IPS DF 19.7 (cell line): ENCODE data around the gene CDRT4.
"Not testable (repeated sequence)": the region's sequence is repeated elsewhere in the genome, so short reads cannot be mapped to it uniquely, and the experiment has no call there.

ENCODE experiments used
- DNase-seq: peaks from one replicate; pipeline ENCODE4 v3.0.0-alpha.2; 2013; ENCODE audit warnings: low read depth, low spot score

CDRT4 gene

GRCh38 chr17:15467592-15467991, at the start of gene CDRT4:
Gene CDRT4 (minus strand): TSS chr17:15467621. CDS start chr17:15440238, 27,383 bp downstream.
- DNase-seq: no peak

DNA sequence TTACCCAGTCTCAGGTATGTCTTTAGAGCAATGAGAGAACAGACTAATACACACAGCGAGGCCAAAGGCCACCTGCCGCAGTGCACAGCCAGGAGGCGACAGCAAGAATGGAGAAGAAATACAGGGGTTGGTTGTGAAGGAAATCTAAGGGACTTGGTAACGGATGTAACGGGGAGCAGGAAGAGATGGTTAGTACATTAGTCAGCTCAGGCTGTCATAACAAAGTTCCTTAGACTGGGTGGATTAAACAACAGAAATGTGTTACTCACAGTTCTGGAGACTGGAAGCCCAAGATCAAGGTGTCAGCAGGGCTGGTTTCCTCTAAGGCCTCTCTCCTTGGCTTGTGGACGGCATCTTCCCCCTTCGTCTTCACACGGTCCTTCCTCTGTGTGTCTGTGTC, 48.7 kb upstream of the CDRT4 start:
- no peak for DNase-seq

- no peak for DNase-seq
Observed at GRCh38 chr17:15514469-15514868, 47.0 kb upstream of the CDRT4 start.

- no peak for DNase-seq
Observed at GRCh38 chr17:15513856-15514459, 46.5 kb upstream of the CDRT4 start.

DNA sequence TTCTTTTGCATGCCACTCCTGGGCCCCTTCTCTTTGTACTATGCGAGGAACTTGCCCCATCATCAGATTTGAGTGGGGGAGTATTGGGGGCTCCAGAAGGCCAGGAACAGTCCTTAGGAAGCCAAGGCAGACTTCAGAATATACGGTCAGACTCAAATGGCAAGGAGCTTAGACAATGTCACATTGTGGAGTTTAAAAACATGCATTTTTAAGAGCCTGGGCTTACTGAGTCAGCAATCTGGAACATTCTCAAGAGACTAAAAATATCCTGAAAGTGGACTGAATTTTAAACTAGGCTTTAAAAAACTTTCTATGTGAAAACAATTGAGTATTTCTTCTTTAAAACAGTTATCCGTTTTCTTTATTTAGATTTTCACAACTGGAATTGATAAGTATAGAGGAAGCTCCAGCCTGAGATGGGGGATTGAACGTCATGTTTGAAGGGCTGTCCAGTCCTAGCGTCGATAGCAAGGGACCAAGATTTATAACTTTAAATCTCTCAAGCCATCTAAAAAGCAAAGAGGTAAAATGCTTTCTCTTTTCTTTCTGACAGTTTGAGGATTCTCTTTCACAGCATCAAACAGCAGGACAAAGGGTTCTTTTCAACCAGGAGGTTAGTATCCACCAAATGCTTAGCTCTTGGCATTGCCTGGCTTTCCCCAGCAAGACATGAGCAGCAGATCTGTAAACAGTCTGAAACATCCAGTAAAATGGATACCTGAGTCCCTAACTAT, 45.8 kb upstream of the CDRT4 start:
- DNase-seq: no peak

DNA sequence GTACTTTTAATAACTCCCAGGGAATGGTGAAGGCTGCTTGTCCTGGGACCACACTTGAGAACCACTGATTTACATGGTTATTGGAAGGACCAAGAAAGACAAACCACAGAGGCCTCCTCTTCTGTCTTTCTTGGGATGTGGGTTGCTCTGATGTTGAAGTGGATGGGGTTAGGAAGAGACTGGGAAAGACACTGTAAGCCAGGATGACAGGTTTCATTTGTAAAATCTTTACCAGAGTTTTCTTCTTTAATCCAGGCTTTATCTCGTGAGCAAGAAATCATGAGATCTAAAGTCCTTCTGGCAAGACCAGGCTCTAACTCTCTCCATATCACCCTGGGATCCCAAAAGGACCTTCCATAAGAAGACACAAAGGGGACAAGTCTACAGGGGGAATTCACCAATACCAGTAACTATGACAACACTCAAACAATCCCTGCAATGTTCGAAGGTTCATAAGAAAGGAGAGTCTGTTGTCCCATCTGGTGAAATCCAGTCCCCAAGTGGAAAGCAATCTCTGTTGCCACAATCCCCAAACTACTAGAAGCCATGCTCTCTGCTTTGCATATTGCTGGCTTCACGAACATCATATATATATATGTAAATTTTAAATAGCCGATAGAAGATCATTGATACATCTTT, 44.8 kb upstream of the CDRT4 start:
- no peak for DNase-seq

DNA sequence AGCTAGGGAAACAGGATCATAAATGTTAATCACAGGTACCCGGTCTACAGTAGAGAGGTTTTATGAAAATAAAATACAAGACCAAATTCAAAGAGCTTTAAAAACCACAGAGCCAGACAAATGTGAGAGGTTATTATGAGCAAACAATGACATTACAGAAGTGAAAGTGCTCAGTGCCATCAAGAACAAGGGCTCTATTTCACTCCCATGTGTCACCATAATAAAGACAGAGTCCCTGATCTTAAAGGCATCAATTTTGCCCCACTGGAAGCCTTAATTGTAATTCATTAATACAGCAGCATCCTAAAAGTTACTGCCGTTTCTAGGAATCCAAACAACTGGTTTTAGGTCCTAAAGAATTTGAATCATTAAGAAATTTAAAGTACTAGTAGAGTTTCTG, 43.7 kb upstream of the CDRT4 start:
- DNase-seq: no peak

DNA sequence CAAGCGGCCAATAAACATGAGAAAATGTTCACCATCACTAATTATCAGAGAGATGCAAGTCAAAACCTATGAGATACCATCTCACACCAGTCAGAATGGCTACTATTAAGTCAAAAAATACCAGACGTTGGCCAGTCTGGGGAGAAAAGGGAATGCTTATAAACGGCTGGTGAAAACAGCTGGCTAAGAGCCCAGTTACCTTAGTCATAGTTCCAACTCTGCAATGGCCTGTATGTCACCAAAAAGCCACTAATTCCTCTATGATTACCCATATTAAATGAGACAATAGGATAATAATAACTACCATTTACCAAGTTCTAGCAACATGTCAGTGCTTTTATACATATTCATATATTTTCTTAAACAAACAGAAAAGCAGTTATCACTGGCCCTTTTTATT, 42.9 kb upstream of the CDRT4 start:
- DNase-seq: no peak

DNA sequence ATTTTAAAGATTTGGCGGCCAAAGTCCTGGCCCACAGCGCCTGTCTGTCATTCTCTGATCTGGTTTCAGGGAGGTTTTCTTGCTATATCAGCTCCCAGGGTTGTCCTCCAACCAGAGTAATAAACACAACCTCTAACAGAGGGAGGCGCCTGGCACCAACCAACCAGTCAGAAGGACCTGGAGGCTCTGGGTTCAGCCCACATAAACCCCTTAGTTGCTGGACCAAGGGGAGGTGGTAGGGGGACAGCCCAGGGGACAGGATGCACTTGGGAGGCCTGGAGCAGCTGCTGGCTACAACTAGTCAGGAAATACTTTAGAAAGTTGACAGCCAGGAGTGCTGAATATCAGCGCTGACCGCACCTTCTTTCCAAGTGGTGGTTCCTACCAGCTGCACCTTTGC, 41.7 kb upstream of the CDRT4 start:
- DNase-seq: no peak

DNA sequence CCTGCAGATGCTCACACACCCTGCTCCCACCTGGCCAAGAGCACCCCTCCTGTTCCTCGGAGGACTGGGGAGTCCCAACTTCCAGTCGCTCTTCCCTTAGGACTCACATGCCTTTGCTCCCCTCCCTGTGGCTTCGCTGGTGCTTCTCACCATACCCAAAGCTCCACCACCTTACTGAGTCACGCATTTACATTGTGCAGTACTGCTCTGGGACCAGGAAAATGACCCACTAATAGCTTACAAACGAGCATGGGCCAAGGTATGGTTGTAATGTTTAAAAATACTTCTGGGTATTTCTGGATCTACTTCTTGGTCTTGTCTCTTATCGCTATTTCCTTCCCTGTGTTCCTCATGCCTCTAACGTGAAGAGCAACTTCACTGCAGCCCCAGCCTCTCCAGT, 41.0 kb upstream of the CDRT4 start:
- DNase-seq: no peak

GRCh38 chr17:15507896-15508295, 40.5 kb upstream of the CDRT4 start:
- no peak for DNase-seq

DNA sequence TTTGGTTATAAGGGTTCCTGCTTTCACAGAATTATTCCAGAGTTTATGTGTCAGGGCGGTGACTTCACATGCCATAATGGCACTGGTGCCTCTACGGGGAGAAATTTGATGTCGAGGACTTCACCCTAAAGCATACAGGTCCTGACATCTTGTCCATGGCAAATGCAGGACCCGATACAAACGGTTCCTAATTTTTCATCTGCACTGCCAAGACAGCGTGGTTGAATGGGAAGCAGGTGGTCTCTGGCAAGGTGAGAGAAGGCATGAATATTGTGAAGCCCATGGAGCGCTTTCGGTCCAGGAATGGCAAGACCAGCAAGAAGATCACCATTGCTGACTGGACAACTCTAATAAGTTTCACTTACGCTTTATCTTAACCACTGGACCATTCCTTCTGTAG, 39.6 kb upstream of the CDRT4 start:
- DNase-seq: no peak

GRCh38 chr17:15505708-15506107, 38.3 kb upstream of the CDRT4 start:
- DNase-seq: not testable (repeated sequence)

DNA sequence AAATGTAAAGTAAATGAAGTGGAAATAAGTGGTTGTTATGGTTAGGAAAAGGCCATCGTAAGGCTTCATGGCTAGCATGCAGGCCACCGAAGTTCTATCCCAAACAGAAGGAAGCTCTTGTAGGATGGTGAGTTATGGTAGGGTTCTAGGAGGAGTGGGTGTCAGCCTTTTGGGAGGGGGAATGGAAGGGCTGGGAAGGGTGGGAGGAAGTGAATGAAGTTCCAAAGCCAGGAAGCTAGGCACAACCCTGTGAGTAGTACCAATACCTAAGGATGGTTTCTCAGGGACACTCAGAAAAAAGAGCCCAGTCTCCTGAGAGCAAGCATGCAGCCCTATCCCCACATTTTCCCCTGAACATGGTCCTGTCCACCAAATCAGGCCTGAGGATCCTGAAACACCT, 36.3 kb upstream of the CDRT4 start:
- no peak for DNase-seq

DNA sequence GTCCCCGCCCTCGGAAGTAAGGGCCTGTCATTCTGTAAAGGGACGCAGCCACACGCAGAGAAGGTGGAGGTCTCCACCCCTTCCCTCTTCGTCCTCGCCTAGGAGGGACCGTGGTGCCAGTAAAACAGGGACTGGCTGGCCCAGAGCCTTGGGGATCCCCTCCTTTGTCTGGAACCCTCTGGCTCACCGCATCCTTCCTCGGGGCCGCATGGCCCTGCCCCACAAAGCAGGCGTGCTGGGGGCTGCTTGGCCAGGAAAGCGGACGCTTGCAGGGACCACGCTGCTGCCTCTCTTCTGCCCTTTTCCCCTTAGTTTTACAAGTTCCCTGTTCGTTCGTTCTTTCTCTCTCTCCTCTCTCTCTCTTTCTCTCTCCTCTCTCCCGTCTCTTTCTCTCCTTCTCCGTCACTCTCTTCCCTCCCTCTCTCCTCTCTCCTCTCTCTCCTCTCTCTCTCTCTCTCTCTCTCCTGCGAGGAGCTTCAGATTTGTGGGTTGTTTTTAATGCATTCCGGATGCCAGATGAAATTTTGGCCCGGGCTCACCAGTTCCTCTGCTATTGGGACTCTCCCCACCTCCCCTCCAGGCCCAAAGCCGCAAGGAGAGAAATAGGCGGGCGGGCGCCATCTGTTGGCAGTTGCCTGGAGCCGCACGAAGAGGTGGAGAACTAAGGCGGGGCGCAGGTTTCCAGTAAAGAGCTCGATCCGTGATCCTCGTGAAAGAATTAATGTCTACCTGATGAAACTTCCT, 35.1 kb upstream of the CDRT4 start:
- DNase-seq: no peak

DNA sequence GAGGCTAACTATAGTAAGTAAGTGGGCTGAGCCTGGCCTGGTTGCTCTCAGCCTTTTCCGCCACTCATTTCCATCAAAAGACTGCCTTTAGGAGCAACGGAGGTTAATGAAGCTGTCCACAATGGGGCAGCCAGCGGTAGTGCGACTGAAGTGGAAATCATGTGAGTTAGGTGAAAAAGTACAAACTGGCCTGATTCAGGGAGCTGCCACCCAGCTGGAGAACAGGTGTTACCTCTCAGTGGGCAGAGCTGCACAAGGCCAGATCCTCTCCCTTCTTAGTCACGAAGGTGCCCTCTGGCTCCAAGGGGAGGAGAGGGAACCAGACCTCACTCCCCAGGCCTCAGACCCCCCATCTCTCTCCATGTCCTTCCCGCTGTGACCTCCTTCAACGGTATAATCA, 34.4 kb upstream of the CDRT4 start:
- DNase-seq: no peak

- no peak for DNase-seq
Observed at GRCh38 chr17:15501282-15501681, 33.9 kb upstream of the CDRT4 start.

DNA sequence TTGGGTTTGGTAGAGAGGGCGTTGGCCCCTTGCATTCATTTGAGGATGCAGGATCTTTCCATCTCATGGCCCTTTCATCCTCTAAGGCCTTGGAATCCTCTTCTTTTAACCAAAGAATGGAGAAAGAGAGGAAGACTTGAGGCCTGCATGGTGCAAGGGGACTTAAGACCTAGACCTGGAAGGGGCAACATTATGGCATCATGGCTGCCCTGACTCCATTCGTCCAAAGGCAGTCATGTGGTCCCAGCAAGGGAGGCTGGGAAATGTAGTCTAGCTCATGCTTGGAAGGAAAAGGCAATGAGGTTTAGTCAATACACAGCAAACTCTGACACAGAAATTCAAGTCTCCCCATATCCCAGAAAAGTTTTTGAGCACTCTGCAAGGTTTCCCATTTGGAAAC, 30.7 kb upstream of the CDRT4 start:
- DNase-seq: no peak

GRCh38 chr17:15496735-15497670, 29.6 kb upstream of the CDRT4 start:
- DNase-seq: no peak

GRCh38 chr17:15494821-15495220, 27.4 kb upstream of the CDRT4 start:
- no peak for DNase-seq

DNA sequence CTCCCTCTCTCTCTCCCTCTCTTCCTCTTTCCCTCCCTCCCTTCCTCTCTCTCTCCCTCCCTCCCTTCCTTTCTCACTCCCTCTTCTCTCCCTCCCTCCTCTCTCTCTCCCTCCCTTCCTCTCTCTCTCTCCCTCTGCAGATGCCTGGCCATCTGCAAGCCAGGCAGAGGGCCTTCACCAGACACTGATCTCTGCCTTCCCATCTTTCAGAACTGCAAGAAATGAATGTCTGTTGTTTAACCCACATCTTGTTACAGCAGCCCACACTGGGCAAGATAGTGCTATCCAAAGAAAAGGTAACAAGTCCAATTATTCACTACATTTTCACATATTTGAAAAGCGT, 26.2 kb upstream of the CDRT4 start:
- DNase-seq: no peak
